ENCODE results near the gene ADARB2. TPM values are rescaled to one million over a fixed set of nuclear protein-coding genes. Genes with fewer than 3 reads are reported as not detected.
A peak's percentile ranks its signal among the peaks of the same experiment; 100 is the strongest.

ADARB2 gene
- total and polyA plus RNA-seq, 11 donors = 0.07 to 1.2 (median 0.28) TPM; not detected in 4

DNA sequence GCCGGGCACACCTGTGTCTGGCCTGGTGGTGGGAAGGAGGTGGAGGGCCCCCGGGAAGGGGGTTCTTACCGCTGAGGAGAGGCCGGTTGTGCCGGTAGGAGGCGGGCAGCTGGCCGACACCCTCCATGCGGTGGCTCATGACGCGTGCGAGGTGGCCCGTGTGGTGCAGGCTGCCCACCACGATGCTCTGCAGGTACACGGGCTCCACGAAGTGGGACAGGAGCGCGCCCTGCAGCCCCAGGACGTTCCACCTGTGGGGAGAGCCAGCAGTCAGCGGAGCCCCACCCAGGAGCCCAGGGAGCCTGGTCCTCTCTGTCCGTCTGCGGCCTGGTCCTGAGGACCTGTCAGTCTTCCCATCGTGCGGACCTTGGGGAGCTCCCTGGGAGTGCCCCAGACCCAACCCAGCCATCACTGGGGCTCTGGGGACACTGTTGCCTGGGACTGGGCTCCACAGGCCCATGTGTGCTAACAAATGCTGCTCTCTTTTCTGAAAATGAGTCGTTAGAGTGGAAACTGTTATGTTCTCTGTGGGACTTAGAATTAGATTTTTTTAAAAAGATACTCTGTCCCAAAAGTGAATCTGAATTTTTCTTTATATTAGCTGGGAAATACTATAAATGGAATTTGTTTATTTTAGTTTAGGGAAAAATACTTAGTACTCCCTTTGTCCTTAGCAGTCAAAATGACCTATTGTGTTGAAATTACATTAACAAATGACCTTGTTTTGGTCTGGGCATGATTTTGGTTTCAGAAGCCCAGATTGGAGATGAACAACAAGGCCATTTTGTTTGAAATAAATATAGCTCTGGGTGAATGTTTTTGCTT, 537.2 kb downstream of the ADARB2 start:
- intact Hi-C loops (cut with DNase I) = no loop called here
- DNase-seq (peak in 1 of 5 donors; percentile 7), ATAC-seq (no peak)
- Histone ChIP-seq H3K4me3 (no peak overlapping the region), H3K27ac (peak overlapping the region in 2 of 12 donors; percentile 2 to 11), H3K4me1 (no peaks in the 10 kb centered on the region), H3K36me3 (no peaks in the 10 kb centered on the region), H3K27me3 (peaks cover 0 to 23% (median 4%) of the 10 kb centered on the region in 9 donors), H3K9me3 (no peaks in the 10 kb centered on the region)
- 76 to 85% (median 81%) methylated on average over 5 to 24 of the region's 24 CpGs for WGBS, 4 donors
- no peak for TF ChIP-seq POLR2A (IDR thresholded peaks at IDR 0.05)
- no peak for TF ChIP-seq CTCF (IDR thresholded peaks at IDR 0.05)

DNA sequence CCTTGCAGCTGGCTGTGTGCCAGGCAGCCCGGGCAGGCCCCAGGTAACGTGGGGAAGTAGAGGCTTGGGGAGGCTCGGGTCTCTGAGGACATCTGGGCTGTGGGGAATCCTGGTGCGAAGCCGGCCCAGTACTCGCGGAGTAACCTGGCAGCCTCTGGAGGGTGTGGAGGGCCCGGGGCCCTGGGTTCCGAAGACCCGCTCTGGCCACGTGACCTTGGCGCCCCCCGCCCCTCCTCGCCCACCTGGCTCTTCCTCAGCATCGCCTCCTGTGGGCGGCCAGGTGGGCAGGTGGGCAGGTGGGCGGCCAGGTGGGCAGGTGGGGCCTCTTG, 538.0 kb downstream of the ADARB2 start:
- intact Hi-C loops (cut with DNase I) = no loop called here
- Histone ChIP-seq H3K36me3 (no peaks in the 10 kb centered on the region), H3K4me1 (no peaks in the 10 kb centered on the region), H3K9me3 (no peaks in the 10 kb centered on the region), H3K27ac (no peak overlapping the region), H3K27me3 (peaks cover 0 to 23% (median 4%) of the 10 kb centered on the region in 9 donors), H3K4me3 (no peak overlapping the region)
- WGBS, 4 donors = 67 to 75% (median 73%) methylated on average over 10 to 17 of the region's 17 CpGs
- no peak for ATAC-seq
- peak in 1 of 5 donors; percentile 11 for DNase-seq
- TF ChIP-seq POLR2A (IDR thresholded peaks at IDR 0.05) (no peak), CTCF (IDR thresholded peaks at IDR 0.05) (no peak)

DNA sequence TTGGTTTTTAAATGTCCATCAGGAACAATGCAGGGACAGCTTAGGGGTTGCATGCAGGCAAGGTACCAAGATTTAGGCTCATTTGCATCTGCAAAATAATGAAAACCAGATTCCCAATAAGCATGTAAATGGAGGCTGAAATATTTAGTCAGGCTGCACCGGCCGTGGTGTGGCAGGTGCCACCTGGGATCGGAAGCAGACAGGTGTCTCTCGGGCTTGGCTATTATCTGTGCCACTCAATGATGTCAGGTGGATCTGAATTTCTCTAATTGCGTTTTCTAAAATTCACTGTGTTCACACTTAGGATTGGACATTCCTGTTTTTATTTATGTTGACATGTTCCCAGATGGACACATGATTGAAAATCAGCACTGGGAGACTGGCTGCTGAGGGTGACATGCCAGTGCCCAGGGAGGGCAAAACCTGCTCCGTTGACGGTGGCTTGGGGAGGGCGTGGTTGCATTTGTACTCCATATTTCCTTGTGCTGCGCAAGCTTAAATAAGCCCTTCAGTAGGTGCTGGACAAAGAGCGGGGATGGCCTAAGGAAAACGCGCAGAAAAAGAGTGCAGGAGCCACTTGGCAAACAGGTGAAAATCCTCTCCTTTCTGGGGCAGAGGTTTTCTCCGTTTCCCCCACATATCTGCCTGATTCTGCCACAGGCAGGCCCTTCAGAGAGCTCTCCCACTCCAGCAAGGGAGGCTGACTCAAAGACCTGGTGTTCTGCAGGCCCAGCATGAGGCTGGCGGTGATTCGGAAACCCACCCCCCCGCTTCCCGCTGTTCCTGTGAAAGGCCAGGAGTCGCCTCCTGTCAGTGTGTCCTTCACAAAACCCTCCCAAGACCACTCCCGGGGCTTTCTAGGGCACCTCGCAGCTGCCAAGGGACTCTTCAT, 538.6 kb downstream of the ADARB2 start:
- H3K4me3 ChIP-seq = no peak overlapping the region
- H3K27ac ChIP-seq = no peak overlapping the region
- 54 to 63% (median 60%) methylated on average over 20 of the region's 20 CpGs for WGBS, 4 donors
- no peaks in the 10 kb centered on the region for H3K36me3 ChIP-seq
- peak in 1 of 5 donors; percentile 6 for DNase-seq
- H3K4me1 ChIP-seq = no peaks in the 10 kb centered on the region
- TF ChIP-seq CTCF (IDR thresholded peaks at IDR 0.05) = no peak
- no peak for TF ChIP-seq POLR2A (IDR thresholded peaks at IDR 0.05)
- ATAC-seq = no peak
- intact Hi-C loops (cut with DNase I) = no loop called here
- no peaks in the 10 kb centered on the region for H3K9me3 ChIP-seq
- H3K27me3 ChIP-seq = peaks cover 0 to 27% (median 4%) of the 10 kb centered on the region in 9 donors

DNA sequence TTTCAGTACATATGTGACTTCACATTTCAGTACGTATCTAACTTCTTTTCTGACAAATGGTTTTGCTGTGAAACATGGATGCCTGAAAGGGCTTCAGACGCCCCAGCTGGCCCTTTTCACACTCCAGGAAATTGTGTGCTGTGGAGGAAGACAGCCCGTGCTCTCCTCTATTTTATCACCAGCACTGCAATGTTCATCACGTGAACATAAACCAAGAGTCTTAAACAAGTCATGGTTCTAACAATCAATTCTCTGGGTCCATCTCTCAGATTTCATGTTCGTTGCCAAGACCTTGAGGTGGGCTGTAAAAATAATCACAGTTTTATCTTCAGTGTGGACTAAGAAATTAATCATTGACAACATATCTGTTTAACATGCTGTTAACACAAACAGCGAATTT, 539.9 kb downstream of the ADARB2 start:
- Histone ChIP-seq H3K27ac (no peak overlapping the region), H3K4me1 (no peaks in the 10 kb centered on the region), H3K4me3 (no peak overlapping the region), H3K27me3 (peaks cover 0 to 27% (median 4%) of the 10 kb centered on the region in 9 donors), H3K36me3 (no peaks in the 10 kb centered on the region), H3K9me3 (no peaks in the 10 kb centered on the region)
- DNase-seq (no peak), ATAC-seq (no peak)
- TF ChIP-seq POLR2A (IDR thresholded peaks at IDR 0.05) (no peak), CTCF (IDR thresholded peaks at IDR 0.05) (no peak)
- WGBS, 4 donors = 41 to 46% (median 43%) methylated on average over 6 of the region's 6 CpGs
- intact Hi-C loops (cut with DNase I) = no loop called here
